K562 (cell line): ENCODE results near the gene SLCO2B1. TPM values are rescaled to one million over a fixed set of nuclear protein-coding genes. Genes with fewer than 3 reads are reported as not detected.
A peak's percentile ranks its signal among the peaks of the same experiment; 100 is the strongest.

Experiments used
- ADNP ChIP-seq: fragments of 200-800 bp; sonication (Bioruptor generic); IDR thresholded peaks from 2 replicates; pipeline ENCODE4 v1.6.1; 2016; ENCODE audit warnings: missing genetic modification characterization, missing compliant biosample characterization
- CHD7 ChIP-seq: fragments of 200-600 bp; sonication (generic); IDR thresholded peaks from one replicate; pipeline ENCODE4 v1.6.1; 2012; ENCODE audit warnings: mild to moderate bottlenecking, low read depth, low read length, inconsistent platforms
- CREM ChIP-seq: IDR thresholded peaks from 2 replicates; pipeline ENCODE4 v1.6.1; 2014; ENCODE audit warnings: antibody characterized with exemption, low read depth
- DPF2 ChIP-seq: fragments of 450-650 bp; IDR thresholded peaks from 2 replicates; pipeline ENCODE4 v1.6.1; 2016
- GTF2B ChIP-seq: IDR thresholded peaks from 2 replicates; pipeline ENCODE4 v1.6.1; 2011; ENCODE audit not compliant: insufficient read length; ENCODE audit errors: extremely low read depth
- HDAC2 ChIP-seq: fragments of 450-650 bp; IDR thresholded peaks from 2 replicates; pipeline ENCODE4 v1.6.1; 2016; ENCODE audit warnings: mild to moderate bottlenecking
- MEIS2 ChIP-seq: fragments of 450-650 bp; IDR thresholded peaks from 2 replicates; pipeline ENCODE4 v1.6.1; 2014; ENCODE audit warnings: mild to moderate bottlenecking; ENCODE audit not compliant: partially characterized antibody
- MLX ChIP-seq, 2 experiments: fragments of 450-650 bp in 1 of 2; sonication (generic) in 1 of 2; formaldehyde crosslinking; conservative IDR thresholded peaks; 2 replicates each; pipeline versions ENCODE4 v1.4.0 to v1.8.1; 2020 to 2022; ENCODE audit warnings: mild to moderate bottlenecking in 1 of 2, missing genetic modification reagents in 1 of 2
- NFIC ChIP-seq: fragments of 450-650 bp; IDR thresholded peaks from 2 replicates; pipeline ENCODE4 v1.6.1; 2017; ENCODE audit warnings: mild to moderate bottlenecking, inconsistent platforms
- THRB ChIP-seq: fragments of 450-650 bp; formaldehyde crosslinking; conservative IDR thresholded peaks from 2 replicates; pipeline ENCODE4 v1.4.0; 2022; ENCODE audit warnings: mild to moderate bottlenecking, missing genetic modification characterization
- ZBTB2 ChIP-seq: fragments of 450-650 bp; IDR thresholded peaks from 2 replicates; pipeline ENCODE4 v1.6.1; 2016; ENCODE audit warnings: antibody characterized with exemption
- ZNF212 ChIP-seq: fragments of 450-650 bp; formaldehyde crosslinking; IDR thresholded peaks from 2 replicates; pipeline ENCODE4 v1.4.0; 2020; ENCODE audit warnings: mild to moderate bottlenecking
- polyA plus RNA-seq, 8 experiments: library from polyadenylated mRNA; depleted of rRNA in 4 of 8; stranded (reverse) in 5 of 8; unstranded in 3 of 8; fragments of >200 nt; fragmentation: Nextera tagmentation in 2 of 8; fragmentation: Illumina TruSeq in 1 of 8; extraction: Ambion mirVana in 2 of 8; extraction: Trizol in 1 of 8; gene quantifications; 2 replicates each; pipeline versions ENCODE4 v1.2.1 to v1.2.3, GENCODE V29; 2011 to 2014; ENCODE audit warnings: inconsistent platforms in 1 of 8, missing spikeins in 1 of 8
- total RNA-seq, 7 experiments: library from RNA; depleted of rRNA in 6 of 7; stranded (reverse); fragments of >200 nt in 6 of 7; fragmentation: Illumina TruSeq in 2 of 7; extraction: Trizol in 2 of 7; gene quantifications; 2 replicates each; pipeline versions ENCODE4 v1.2.1 to v1.2.3, GENCODE V29; 2011 to 2021; ENCODE audit warnings: low replicate concordance in 1 of 7

Gene SLCO2B1
- total and polyA plus RNA-seq, 9 of the 15 experiments (the other 6 are each of a cell fraction or from before 2014, with no cell fraction given): 0.70 to 14.7 (median 7.6) TPM

- no peak for TF ChIP-seq MLX (CRISPR knock-in tag; conservative IDR thresholded peaks at IDR 0.05)
- TF ChIP-seq CREM: peak; percentile 63
- no peak for TF ChIP-seq GTF2B
- TF ChIP-seq THRB (CRISPR knock-in tag): peak; percentile 79
- TF ChIP-seq ADNP: no peak; the same call in none of the 2 replicates
- no peak for TF ChIP-seq CHD7
- TF ChIP-seq DPF2: peak; percentile 99
- peak; percentile 72; the same call in 1 of the 2 replicates for TF ChIP-seq HDAC2
- peak; percentile 46; the same call in 1 of the 2 replicates for TF ChIP-seq NFIC
- peak; percentile 85; the same call in 1 of the 2 replicates for TF ChIP-seq ZBTB2
- no peak for TF ChIP-seq ZNF212
- peak; percentile 63 for TF ChIP-seq MEIS2
These were observed 47.4 kb upstream of the SLCO2B1 start (continued) for GRCh38 chr11:75103380-75104026.
